Activated T-helper 2 cell treated with anti-CD3 and anti-CD28 coated beads, Interferon-gamma antibody, Interleukin-2, Interleukin-4, amounts not matched to agents 10 μg/mL and 5 μg/mL and 100 μg/mL, durations not matched to agents 14 hours and 24 hours and 36 hours (primary cell): ENCODE measurements around the gene FOXF2. TPM values are rescaled to one million over a fixed set of nuclear protein-coding genes. Genes with fewer than 3 reads are reported as not detected.
A peak's percentile ranks its signal among the peaks of the same experiment; 100 is the strongest.
"Not testable (repeated sequence)": the region's sequence is repeated elsewhere in the genome, so short reads cannot be mapped to it uniquely, and the experiment has no call there.

Experiments used
- DNase-seq: peaks from one replicate; pipeline ENCODE4 v3.0.0; 2021; ENCODE audit warnings: low spot score
- H3K27ac Mint-ChIP-seq: one replicate; pipeline ENCODE4 v1.8.0; 2021; ENCODE audit warnings: mixed read lengths
- H3K27me3 Mint-ChIP-seq: one replicate; pipeline ENCODE4 v1.8.0; 2021; ENCODE audit warnings: low read depth, mixed read lengths
- H3K36me3 Mint-ChIP-seq: one replicate; pipeline ENCODE4 v1.8.0; 2021; ENCODE audit warnings: low read depth, mixed read lengths
- H3K4me1 Mint-ChIP-seq: one replicate; pipeline ENCODE4 v1.8.0; 2021; ENCODE audit warnings: low read depth, mixed read lengths
- H3K4me3 Mint-ChIP-seq: one replicate; pipeline ENCODE4 v1.8.0; 2021; ENCODE audit warnings: low read depth, mild to moderate bottlenecking, moderate library complexity, mixed read lengths
- H3K9me3 Mint-ChIP-seq: one replicate; pipeline ENCODE4 v1.8.0; 2021; ENCODE audit warnings: mixed read lengths
- intact Hi-C: fragments of 100-400 bp; cut with micrococcal nuclease; formaldehyde crosslinking; loops from one replicate; pipeline ENCODE4 v1.15.1; 2023
- total RNA-seq: library from RNA; stranded (reverse); gene quantifications from 2 replicates; pipeline ENCODE4 v1.2.3, GENCODE V29; 2022

The FOXF2 gene
- total RNA-seq = not detected in 2 replicates

DNA sequence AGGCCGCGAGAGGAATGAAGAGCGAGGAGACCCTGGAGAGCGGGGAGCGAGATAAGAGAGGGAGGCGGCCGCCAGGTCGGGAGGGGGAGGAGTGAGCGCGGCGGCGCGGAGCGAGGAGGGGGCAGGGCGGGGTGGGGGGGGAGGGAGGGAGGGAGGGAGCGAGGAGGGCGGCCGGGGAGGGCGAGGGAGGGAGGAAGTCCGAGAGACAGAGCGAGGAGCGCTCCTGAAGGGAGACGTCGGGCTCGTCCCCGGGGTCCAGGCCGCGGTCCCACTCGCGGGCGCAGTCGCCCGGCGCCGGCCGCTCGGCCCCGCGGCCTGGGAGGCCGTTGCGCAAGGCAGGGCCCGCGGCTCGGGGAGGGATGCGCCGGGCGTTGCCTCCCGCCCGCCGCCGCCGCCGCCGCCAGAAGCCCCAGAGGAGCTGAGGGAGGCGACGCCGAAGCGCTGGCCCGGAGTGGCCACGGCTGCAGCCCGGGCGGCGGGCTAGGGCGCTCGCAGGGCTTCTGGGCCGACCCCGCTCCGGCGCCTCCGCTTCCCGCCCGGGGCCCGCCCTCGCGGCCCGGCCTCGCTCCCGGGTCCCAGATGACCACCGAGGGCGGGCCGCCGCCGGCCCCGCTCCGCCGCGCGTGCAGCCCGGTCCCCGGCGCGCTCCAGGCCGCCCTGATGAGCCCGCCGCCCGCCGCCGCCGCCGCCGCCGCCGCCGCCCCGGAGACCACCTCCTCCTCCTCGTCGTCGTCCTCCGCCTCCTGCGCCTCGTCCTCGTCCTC is at the start of gene FOXF2:
Gene FOXF2 (plus strand): TSS at position 208 of the 764 bp plus-strand sequence. CDS start 372 bp downstream, at position 580.
- H3K4me1 Mint-ChIP-seq = peaks cover 16% of the 10 kb centered on the region
- H3K36me3 Mint-ChIP-seq = no peaks in the 10 kb centered on the region
- no peak within 1 kb of the TSS for H3K27ac Mint-ChIP-seq
- peak within 1 kb of the TSS; percentile 55 for H3K4me3 Mint-ChIP-seq
- H3K27me3 Mint-ChIP-seq = peaks cover 75% of the 10 kb centered on the region
- no peak for DNase-seq
- H3K9me3 Mint-ChIP-seq = no peaks in the 10 kb centered on the region
- intact Hi-C loops = loop anchor here (2.0 to 10.0 kb wide), 3 partner anchors 77 to 1845 kb away; partner anchors contain the start of gene FOXQ1

DNA sequence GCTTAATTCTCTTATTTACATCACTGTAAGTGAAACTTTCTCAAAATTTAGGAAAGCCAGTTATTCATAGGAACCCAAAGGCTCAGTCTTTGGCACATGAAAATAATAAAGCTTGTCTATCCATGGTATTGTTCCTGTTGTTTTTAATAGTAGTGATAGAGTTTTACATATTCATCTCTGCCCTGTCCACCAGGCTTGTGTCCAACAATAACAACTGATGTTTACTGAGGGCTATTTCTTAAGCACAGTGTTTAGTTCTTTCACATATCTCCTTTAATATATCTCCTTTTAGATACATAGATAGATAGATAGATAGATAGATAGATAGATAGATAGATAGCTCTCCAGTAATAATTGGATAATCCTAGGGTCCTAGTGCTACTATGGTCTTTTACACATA is 43.3 kb upstream of the FOXF2 start:
- no peak for DNase-seq
- Mint-ChIP-seq H3K4me3 (no peak overlapping the region), H3K36me3 (no peaks in the 10 kb centered on the region), H3K4me1 (no peaks in the 10 kb centered on the region), H3K9me3 (peaks cover 22% of the 10 kb centered on the region), H3K27ac (no peak overlapping the region), H3K27me3 (peaks cover 21% of the 10 kb centered on the region)
- intact Hi-C loops = no loop called here

DNA sequence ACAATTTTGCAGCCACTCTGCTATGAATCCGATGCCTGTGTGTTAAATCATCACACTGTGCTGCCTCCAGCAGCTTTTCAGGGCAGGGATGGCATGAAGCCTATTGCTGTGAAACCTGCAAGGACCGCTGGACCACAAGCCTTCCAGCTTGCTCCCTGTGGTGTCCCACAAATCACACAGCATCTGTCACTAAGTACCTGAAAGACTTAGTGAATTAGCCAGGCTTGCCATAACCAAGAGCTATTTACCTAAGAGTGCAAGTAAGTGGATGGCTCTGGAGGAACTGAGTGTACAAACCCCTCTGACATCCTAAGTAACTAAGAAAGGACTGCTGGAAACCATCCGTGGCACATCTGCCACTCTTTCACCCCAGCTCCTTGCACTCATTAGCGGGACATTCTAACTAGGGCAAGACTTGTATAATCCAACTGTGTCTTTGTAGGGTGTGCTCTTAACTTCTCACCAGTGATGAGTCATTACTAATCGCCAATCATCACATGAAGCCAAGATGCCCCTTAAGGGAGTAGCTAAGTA is 42.8 kb upstream of the FOXF2 start:
- intact Hi-C loops = no loop called here
- DNase-seq = no peak
- Mint-ChIP-seq H3K27me3 (peaks cover 17% of the 10 kb centered on the region), H3K27ac (no peak overlapping the region), H3K4me1 (no peaks in the 10 kb centered on the region), H3K4me3 (no peak overlapping the region), H3K9me3 (peaks cover 27% of the 10 kb centered on the region), H3K36me3 (no peaks in the 10 kb centered on the region)

DNA sequence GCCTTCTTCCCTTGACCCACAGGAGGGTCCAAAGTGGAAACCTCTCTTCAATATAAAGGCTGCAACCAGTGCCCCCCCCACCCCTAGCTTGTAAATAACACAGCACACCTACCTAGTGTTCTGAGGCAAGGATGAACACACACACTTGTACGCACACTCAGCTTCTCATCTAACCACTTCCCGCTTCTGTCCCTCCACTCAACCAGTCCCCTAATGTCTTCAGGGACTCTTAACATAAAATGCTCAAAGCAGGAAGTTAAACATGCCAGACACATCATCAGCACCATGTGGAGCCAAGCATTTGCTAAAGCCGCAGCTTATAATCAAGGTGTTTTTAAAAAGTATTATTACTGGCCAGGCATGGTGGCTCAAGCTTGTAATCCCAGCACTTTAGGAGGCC is 42.2 kb upstream of the FOXF2 start:
- H3K4me1 Mint-ChIP-seq = no peaks in the 10 kb centered on the region
- H3K9me3 Mint-ChIP-seq = peaks cover 31% of the 10 kb centered on the region
- intact Hi-C loops = no loop called here

DNA sequence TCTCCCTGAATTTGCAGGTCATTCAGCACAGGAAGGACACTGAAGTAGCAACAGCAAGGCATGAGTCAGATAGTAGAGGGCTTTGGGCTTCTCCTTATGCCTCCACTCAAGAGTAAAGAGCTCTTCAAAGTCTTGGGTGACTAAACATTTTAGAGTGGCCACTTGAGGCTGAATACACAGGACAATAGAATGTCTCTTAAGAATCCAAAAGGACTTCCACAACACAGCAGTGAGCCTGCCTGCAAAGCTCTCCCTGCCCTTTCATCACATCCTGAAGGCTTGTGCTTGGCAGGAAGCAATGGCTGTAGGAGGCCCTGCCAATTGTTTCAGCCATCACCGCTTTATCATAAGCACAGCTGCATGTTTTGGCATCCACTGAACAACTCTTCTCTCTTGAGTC is 40.7 kb upstream of the FOXF2 start:
- no peaks in the 10 kb centered on the region for H3K4me1 Mint-ChIP-seq
- intact Hi-C loops = no loop called here
- no peak overlapping the region for H3K27ac Mint-ChIP-seq
- no peak for DNase-seq
- peaks cover 29% of the 10 kb centered on the region for H3K9me3 Mint-ChIP-seq
- H3K36me3 Mint-ChIP-seq = no peaks in the 10 kb centered on the region
- peaks cover 11% of the 10 kb centered on the region for H3K27me3 Mint-ChIP-seq
- H3K4me3 Mint-ChIP-seq = no peak overlapping the region

More for the DNA sequence above, 42.2 kb upstream of the FOXF2 start:
- Mint-ChIP-seq H3K4me3 (no peak overlapping the region), H3K27me3 (peaks cover 12% of the 10 kb centered on the region), H3K27ac (no peak overlapping the region), H3K36me3 (no peaks in the 10 kb centered on the region)
- DNase-seq = no peak

DNA sequence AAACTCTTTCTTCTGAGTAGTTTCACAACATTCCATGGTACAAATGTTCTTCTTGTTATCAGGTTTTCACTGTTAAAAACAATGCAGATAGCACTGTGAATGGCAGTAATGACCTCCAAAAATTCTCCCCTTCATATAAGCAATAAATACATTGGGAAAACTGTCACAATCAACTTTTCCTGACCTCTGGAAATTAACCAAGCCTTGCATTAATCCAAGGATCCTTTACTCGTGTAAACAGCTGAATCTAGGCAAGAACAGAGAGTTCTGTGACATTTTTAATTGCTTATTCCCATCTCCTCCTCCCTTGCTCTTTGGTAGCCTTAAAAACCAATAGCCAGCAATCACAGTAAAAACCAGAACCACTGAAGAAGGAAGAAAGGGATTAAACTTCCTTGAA is 39.7 kb upstream of the FOXF2 start:
- no peaks in the 10 kb centered on the region for H3K36me3 Mint-ChIP-seq
- H3K27ac Mint-ChIP-seq = no peak overlapping the region
- H3K9me3 Mint-ChIP-seq = peaks cover 20% of the 10 kb centered on the region
- no peaks in the 10 kb centered on the region for H3K4me1 Mint-ChIP-seq
- DNase-seq = no peak
- intact Hi-C loops = no loop called here
- peaks cover 13% of the 10 kb centered on the region for H3K27me3 Mint-ChIP-seq
- H3K4me3 Mint-ChIP-seq = no peak overlapping the region

DNA sequence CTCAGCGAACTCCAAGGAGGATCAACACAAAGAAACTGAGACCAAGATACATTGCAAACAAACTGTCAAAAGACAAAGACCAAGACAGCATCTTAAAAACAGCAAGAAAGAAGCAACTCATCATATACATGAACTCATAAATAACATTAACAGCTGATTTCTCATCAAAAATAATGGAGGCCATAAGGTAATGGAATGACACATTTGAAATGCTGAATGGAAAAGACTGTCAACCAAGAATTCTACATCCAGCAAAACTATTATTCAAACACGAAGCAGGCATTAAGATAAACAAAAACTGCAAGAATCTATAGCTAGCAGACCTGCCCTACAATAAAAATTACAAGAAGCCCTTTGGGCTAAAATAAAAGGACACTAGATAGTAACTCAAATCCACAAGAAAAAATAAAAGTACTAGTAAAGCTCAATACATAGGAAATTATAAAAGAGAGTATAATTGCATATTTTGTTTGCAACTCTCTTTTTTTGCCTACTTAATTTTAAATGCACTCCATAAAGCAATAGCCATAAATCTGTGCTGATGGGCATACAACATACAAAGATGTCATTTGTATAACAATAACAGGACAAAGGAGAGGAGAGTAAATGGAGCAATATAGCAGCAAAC is 37.9 kb upstream of the FOXF2 start:
- Mint-ChIP-seq H3K27ac (no peak overlapping the region), H3K36me3 (no peaks in the 10 kb centered on the region), H3K4me3 (no peak overlapping the region), H3K27me3 (peaks cover 11% of the 10 kb centered on the region), H3K9me3 (peaks cover 16% of the 10 kb centered on the region), H3K4me1 (no peaks in the 10 kb centered on the region)
- intact Hi-C loops = no loop called here
- DNase-seq = no peak

DNA sequence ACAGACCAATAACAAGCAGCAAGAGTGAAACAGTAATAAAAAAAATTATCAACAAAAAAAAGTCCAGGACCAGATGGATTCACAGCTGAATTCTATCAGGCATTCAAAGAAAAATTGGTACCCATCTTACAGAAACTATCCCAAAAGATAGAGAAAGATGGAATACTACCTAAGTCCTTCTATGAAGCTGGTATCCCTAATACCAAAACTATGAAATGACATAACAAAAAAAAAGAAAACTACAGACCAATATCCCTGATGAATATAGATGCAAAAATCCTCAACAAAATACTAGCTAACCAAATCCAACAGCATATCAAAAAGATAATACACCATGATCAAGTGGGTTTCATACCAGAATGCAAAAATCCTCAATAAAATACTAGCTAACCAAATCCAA is 34.3 kb upstream of the FOXF2 start:
- H3K36me3 Mint-ChIP-seq, H3K27ac Mint-ChIP-seq, intact Hi-C loops, DNase-seq, H3K4me1 Mint-ChIP-seq, H3K4me3 Mint-ChIP-seq: not testable (repeated sequence)
- Mint-ChIP-seq H3K9me3 (peaks cover 16% of the 10 kb centered on the region), H3K27me3 (peaks cover 19% of the 10 kb centered on the region)

DNA sequence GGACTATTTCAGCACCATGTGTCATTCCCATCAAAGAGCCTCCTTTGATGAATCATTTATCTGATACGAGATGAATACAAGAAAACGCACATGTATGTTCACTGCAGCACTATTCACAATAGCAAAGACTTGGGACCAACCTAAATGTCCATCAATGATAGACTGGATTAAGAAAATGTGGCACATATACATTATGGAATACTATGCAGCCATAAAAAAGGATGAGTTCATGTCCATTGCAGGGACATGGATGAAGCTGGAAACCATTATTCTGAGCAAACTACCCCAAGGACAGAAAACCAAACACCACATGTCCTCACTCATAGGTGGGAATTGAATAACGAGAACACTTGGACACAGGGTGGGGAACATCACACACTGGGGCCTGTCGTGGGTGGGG is 27.7 kb upstream of the FOXF2 start:
- H3K36me3 Mint-ChIP-seq, H3K27ac Mint-ChIP-seq, intact Hi-C loops, H3K4me1 Mint-ChIP-seq, H3K4me3 Mint-ChIP-seq, H3K9me3 Mint-ChIP-seq, DNase-seq: not testable (repeated sequence)
- peaks cover 14% of the 10 kb centered on the region for H3K27me3 Mint-ChIP-seq

DNA sequence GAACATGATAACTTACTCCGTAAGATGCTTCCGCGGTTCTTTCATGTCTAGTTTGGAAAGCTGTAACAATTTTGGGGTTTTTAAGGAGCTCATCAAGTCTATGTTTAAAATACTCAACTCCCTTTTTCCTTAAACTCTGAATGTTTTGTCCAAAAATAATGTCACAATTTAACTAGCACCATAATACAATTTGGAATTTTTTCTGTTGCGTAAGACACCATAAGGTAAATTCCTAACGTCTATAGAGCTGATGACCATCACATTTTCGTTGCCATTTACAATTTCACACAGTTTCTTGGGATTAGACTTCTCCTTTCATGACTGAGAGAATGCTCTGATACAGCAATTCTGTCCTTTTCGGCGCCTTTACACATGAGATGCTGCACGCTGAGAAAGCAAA is 26.7 kb upstream of the FOXF2 start:
- H3K4me1 Mint-ChIP-seq = no peaks in the 10 kb centered on the region
- no peak for DNase-seq
- H3K27ac Mint-ChIP-seq = no peak overlapping the region
- H3K36me3 Mint-ChIP-seq = no peaks in the 10 kb centered on the region
- H3K9me3 Mint-ChIP-seq = no peaks in the 10 kb centered on the region
- intact Hi-C loops = no loop called here
- peaks cover 14% of the 10 kb centered on the region for H3K27me3 Mint-ChIP-seq
- no peak overlapping the region for H3K4me3 Mint-ChIP-seq

DNA sequence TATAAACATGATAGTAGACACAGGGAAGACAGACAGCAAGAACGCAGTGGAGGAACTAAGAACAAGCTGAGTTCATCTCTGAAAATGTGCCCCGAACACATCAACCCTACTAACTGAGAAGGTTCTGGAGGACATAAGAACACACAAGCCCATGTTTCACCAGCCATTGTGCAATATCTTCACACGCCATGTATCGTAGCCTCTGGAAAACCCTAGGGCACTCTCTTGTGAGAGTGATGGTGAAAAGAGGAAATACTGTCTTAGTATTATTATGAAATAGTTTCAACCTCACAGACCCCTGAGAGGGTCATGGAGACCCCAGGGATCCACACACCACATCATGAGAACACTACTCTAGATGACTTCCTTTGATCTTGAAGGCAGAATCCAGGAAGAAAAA is 26.1 kb upstream of the FOXF2 start:
- Mint-ChIP-seq H3K27ac (no peak overlapping the region), H3K9me3 (no peaks in the 10 kb centered on the region), H3K4me1 (no peaks in the 10 kb centered on the region), H3K27me3 (peaks cover 13% of the 10 kb centered on the region), H3K36me3 (no peaks in the 10 kb centered on the region), H3K4me3 (no peak overlapping the region)
- intact Hi-C loops = no loop called here
- no peak for DNase-seq

DNA sequence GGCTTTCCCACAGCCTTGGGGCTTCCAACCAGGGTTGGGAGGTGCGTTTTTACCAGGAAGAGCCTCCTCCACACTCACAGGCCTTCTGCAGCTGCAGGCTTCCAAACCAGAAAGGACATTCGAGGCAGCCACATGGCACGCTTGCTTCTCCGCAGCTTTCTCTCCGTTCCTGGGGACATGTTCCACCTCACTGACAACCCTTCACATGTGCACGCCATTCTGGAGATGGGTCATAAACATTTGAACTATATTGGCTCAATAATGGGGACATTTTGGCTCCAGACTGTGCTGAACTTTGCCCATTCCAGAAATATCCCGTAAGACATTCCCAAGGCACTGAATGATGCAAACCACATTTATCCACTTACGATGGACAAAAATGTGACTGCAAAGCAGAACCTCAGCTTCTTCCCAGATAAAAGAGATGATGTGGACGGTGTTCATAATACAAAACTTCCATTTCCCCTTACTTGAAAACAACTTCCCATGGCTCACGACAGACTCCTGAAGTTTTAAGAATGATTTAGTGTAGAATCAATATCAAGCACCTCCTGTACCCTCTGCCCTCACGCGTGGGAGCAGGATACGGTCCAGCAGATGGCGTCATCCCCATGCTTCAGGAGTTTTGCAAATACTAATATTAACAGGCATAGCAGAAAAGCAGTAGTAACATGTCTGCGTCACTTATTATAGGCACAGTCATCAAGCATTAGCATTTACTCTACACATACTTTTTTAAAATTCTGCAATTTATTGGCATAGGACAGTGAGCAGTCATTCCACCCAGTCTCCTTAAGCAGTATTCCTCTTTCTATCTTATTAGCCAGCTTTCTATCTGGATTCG is 25.4 kb upstream of the FOXF2 start:
- intact Hi-C loops = no loop called here
- Mint-ChIP-seq H3K36me3 (no peaks in the 10 kb centered on the region), H3K27me3 (peaks cover 14% of the 10 kb centered on the region), H3K4me1 (no peaks in the 10 kb centered on the region), H3K9me3 (no peaks in the 10 kb centered on the region), H3K27ac (no peak overlapping the region), H3K4me3 (no peak overlapping the region)
- no peak for DNase-seq
